VCaP (cell line): ENCODE data around the gene CACNA2D3.

Experiments
- H3K27ac ChIP-seq: fragments of 450-650 bp; 2 replicates; pipeline ENCODE4 v1.5.1; 2017
- CTCF ChIP-seq: fragments of 450-650 bp; conservative IDR thresholded peaks from 2 replicates; pipeline ENCODE4 v1.5.1; 2017; ENCODE audit warnings: mild to moderate bottlenecking, moderate library complexity

The CACNA2D3 gene

DNA sequence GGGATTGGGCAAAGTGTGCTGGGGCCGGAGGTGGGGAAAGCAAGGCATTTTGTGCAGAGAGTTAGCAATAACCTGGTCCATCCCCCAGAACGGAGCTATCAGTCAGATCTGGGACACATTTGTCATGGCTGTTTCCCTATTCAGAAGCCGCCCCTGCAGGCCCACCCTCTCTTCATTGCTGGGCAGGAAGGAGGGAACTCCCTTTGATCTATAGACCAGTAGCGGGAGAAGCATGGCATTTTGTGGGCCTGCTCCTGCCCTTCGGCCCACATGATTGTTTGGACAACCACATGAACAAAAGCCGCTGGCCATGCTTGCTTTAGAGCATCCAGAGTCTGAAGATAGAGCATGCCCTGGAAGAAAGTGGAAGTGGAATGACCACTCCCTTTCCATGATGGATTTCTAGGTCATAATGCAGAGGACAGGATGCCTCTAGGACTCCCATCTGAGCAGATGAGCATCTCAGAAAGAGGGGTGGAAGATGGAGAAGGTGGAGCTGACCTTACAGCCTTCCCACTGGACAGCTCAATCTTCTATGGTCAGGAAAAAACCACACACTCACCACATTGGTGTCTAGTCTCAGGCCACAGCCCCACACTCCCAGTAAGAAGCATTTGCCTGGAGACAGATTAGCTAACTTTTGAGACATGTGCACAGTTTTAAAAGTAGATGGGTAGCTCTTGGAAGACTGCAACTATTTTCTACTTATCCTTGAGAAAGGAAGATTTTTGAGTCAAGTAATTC lies 817.4 kb downstream of the CACNA2D3 start:
- TF ChIP-seq CTCF = no peak
- no peak overlapping the region for H3K27ac ChIP-seq

DNA sequence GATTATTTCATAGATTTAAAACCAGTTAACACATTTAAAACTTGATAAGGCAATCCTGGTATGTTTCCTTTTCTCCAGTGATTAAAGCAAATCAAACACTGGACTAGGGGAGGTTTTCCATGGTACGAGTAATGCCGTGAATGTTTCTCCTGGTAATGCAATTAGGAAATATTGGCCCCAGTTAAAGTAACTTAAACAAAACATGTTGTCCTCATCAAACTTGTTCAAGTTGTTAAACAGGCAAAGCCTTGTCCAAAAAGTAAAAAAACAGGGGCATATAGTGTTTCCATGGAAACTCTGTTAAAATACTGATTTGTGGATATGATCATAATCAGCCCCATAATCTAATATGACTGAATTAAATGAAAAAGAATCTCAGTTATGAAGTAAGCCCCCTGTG lies 818.6 kb downstream of the CACNA2D3 start:
- no peak for TF ChIP-seq CTCF

GRCh38 chr3:54941690-54942362 lies 819.5 kb downstream of the CACNA2D3 start:
- H3K27ac ChIP-seq = no peak overlapping the region
- TF ChIP-seq CTCF = no peak

More for the DNA sequence above, 818.6 kb downstream of the CACNA2D3 start:
- H3K27ac ChIP-seq = no peak overlapping the region

- TF ChIP-seq CTCF = no peak
- peak overlapping the region; percentile 59 for H3K27ac ChIP-seq
Measured at GRCh38 chr3:54949491-54950044, 827.2 kb downstream of the CACNA2D3 start.

- no peak for TF ChIP-seq CTCF
- H3K27ac ChIP-seq = peak overlapping the region; percentile 59
Measured at GRCh38 chr3:54950391-54951003, 828.1 kb downstream of the CACNA2D3 start.

DNA sequence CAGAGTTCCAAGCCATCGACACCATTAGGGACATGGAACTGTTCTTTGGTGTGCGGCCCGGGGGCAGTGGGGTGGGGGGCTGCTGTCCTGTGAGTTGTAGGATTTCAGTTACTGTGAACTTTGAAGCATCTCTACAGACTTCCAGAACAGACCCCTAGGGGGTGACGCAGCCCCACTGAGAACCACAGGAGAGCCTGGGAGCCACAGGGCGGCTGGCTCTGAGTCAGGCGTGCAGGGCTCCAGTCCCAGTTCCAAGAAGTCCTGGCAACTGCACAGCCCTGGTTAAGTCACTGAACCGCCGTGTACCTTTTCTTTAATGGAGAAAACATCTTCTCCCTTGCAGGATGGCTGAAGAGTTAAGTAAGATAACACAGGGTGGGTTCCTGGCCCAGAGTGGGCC lies 829.1 kb downstream of the CACNA2D3 start:
- peak overlapping the region; percentile 59 for H3K27ac ChIP-seq
- peak; percentile 62; the same call in 1 of the 2 replicates for TF ChIP-seq CTCF

GRCh38 chr3:54954022-54954421 lies 831.7 kb downstream of the CACNA2D3 start:
- no peak for TF ChIP-seq CTCF
- H3K27ac ChIP-seq = no peak overlapping the region
